GM06990 (cell line): ENCODE results near the gene FTCD.

Source experiments
- DNase-seq: peaks from one replicate; pipeline ENCODE4 v3.0.0-alpha.2; 2011; ENCODE audit not compliant: insufficient read length; ENCODE audit errors: extremely low read depth
- H3K27me3 ChIP-seq: replicated peaks from 2 replicates; pipeline ENCODE4 v1.6.0; 2011; ENCODE audit warnings: low read length; ENCODE audit not compliant: control insufficient read depth, insufficient read depth
- H3K36me3 ChIP-seq: 2 replicates; pipeline ENCODE4 v1.5.1; 2011; ENCODE audit warnings: low read length; ENCODE audit not compliant: control insufficient read depth, insufficient read depth
- H3K4me3 ChIP-seq: replicated peaks from 2 replicates; pipeline ENCODE4 v1.5.1; 2011; ENCODE audit warnings: low read depth, mild to moderate bottlenecking, control low read depth, low read length
- CTCF ChIP-seq: IDR thresholded peaks from 2 replicates; pipeline ENCODE4 v1.5.1; 2011; ENCODE audit warnings: low read length, control low read depth, mild to moderate bottlenecking, inconsistent platforms; ENCODE audit not compliant: insufficient read depth, poor library complexity, severe bottlenecking

Gene FTCD

DNA sequence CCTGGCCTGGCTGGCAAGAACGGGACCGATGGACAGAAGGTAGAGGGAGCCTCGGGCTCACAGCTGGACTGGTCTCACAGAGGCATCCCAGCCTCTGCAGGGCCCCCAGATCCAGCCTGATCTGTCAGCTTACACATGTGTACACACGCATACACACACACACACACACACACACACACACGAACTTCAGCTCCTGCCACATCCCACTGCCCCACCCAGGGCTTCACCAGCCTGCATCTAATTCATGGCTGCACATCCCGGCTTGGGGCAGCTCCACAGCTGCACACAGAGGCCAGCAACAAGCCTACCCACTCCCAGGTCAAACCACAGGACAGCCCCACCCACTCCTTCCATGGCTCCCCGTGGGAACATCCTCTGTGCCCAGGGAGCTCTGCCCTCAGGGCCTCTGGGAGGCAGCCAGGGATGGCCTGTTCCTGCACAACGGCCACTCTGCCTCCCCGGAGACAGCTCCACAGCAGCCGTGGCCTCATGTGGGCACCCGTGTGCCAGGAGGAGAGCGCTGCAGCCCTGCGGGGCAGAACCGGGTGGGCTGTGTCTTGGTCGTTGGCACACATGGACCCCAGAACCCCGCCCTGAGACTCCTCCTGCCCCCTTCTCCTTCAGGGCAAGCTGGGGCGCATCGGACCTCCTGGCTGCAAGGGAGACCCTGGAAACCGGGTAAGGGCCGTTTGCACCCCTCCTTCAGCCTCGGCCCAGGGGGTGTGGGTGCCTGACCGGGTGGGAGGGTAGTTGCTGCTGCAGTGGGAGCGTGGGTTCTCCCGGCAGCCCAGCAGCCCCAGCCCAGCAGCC, 38.4 kb downstream of the FTCD start:
- no peak for DNase-seq
- TF ChIP-seq CTCF = no peak
- no peaks in the 10 kb centered on the region for H3K36me3 ChIP-seq
- H3K27me3 ChIP-seq = no peaks in the 10 kb centered on the region
- no peak overlapping the region for H3K4me3 ChIP-seq

- Histone ChIP-seq H3K27me3 (no peaks in the 10 kb centered on the region), H3K4me3 (no peak overlapping the region), H3K36me3 (no peaks in the 10 kb centered on the region)
- TF ChIP-seq CTCF = no peak
- no peak for DNase-seq
These were observed 39.1 kb downstream of the FTCD start for GRCh38 chr21:46116189-46116775.

DNA sequence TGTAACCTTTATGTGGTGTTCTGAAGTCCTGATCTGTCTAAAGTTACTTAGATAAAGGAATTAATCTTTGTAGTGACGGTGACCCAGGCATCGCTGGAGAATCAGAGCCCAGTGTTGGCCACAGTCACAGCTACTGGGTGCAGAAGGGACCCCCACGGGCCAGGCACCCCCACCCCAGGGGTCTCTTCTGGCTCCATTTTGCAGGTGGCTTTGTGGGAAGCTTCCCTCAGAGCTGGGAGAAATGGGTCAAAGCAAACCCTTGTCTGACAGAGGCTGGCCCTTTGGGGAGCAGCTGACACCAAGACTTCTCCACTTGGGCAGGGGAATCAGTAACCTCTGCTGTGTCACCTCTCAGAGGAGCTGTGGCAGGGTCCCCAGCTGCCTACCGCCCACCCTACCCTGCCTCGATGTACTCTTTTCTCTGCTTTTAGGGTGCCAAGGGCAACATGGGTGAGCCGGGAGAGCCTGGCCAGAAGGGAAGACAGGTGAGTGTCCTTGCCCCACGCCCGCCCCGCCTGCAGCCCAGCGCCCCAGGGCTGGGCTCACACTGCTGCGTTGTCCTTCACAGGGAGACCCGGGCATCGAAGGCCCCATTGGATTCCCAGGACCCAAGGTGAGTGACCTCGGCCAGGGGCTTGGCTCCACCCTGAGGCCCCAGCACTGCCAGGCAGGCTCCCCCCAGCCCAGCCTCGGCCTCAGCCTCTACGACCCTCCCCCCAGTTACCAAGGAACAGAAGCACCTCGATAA, 39.8 kb downstream of the FTCD start:
- Histone ChIP-seq H3K4me3 (no peak overlapping the region), H3K27me3 (no peaks in the 10 kb centered on the region), H3K36me3 (no peaks in the 10 kb centered on the region)
- DNase-seq = no peak
- no peak for TF ChIP-seq CTCF

DNA sequence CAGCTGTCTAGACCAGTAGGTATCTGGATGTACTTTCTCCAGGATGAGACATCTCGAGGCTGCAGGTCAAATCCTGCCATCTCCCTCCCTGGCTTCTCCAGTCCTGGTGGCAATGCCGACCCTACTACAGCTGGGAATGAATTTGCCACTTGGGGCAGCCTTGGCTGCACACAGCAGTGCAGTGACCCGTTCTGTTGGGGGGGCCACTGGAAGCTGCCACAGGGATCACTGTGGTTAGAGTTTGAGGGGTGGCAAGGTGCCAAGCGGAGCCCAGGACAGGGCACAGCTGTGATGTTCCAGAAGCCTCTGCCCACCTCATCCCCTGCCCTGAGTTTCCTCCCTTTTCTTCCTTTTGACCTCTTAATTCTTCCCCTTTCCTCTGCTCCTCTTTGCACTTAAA, 40.4 kb downstream of the FTCD start:
- Histone ChIP-seq H3K27me3 (no peaks in the 10 kb centered on the region), H3K36me3 (no peaks in the 10 kb centered on the region), H3K4me3 (no peak overlapping the region)
- TF ChIP-seq CTCF = no peak
- DNase-seq = no peak

DNA sequence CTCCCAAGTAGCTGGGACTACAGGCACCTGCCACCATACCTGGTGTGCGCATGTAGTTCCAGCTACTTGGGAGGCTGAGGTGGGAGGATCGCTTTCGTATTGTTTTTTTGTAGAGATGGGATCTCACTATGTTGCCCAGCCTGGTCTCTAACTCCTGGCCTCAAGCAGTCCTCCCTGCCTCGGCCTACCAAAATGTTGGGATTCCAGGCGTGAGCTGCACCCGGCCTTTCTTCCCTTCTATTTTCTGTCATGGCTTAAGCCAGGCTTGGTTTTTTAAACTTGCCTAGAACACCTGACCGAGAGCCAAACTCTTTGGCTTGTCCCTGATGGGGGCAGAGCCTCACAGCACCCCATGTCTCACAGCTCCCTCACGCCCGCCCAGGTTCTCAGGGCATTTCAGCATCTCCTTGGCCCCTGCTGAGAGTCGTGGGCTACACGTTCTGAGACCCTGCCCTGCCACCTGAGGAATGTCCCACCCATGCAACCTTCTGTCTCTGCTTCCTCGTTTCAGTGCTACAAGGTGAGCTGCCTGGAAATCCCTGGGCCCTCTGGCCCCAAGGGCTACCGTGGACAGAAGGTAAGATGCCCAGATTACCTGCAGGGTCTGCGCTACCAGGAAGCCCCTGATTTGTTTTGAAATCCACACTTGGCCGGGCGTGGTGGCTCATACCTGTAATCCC, 41.7 kb downstream of the FTCD start:
- TF ChIP-seq CTCF = no peak
- no peak overlapping the region for H3K4me3 ChIP-seq
- DNase-seq = no peak
- no peaks in the 10 kb centered on the region for H3K36me3 ChIP-seq
- no peaks in the 10 kb centered on the region for H3K27me3 ChIP-seq
